ENCODE data around the gene BIRC3. TPM values are rescaled to one million over a fixed set of nuclear protein-coding genes. Genes with fewer than 3 reads are reported as not detected.
A peak's percentile ranks its signal among the peaks of the same experiment; 100 is the strongest.

BIRC3 gene
- total RNA-seq, 1 experiment from 2014 or later: 65.4 TPM

GRCh38 chr11:102280245-102280833, 36.9 kb upstream of the BIRC3 start:
- no TSS peak for BruUV-seq (replicated peaks)

DNA sequence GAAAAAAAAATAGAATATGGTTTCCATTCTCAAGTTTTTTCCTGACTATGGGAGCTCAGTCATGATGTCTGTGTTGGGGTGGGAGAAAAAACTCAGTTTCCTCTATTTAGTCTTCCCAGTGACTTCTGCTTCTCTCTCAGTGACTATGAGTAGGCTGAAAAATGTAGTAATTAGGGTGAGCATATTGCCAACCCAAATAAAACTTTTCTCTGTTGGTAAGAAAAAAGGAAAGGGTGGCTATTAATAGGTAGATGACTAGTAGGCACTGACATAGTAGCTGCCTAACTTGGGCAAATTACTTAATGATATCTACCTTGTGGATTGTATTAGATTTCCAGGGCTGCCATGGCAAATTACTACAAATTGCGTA, 34.2 kb upstream of the BIRC3 start:
- H3K9me3 ChIP-seq (ENCODE audit: control insufficient read depth, insufficient read depth, low read depth, low read length): no peaks in the 10 kb centered on the region
- H3K36me3 ChIP-seq (ENCODE audit: control insufficient read depth, insufficient read depth, low read length): no peaks in the 10 kb centered on the region
- ChIA-PET CTCF (no interaction called here), POLR2A (no interaction called here)
- ATAC-seq (no peak), DNase-seq (ENCODE audit: low read depth, low spot score) (no peak)
- BruUV-seq (replicated peaks): no TSS peak
- H3K27me3 ChIP-seq (ENCODE audit: control insufficient read depth, insufficient read depth, low read length): no peaks in the 10 kb centered on the region
- intact Hi-C loops (cut with micrococcal nuclease; ENCODE audit: unreplicated experiment) (no loop called here), in situ Hi-C loops (cut with HindIII; ENCODE audit: low pct_unique_long_range_greater_than_20kb, low sequenced_read_pairs) (loop anchor here (5.0 kb wide), 1 partner anchor 39 kb away; no protein-coding TSS in a partner anchor)
- peak overlapping the region; percentile 2; the same call in 1 of the 2 replicates for H3K27ac ChIP-seq (ENCODE audit: low read length)
- peaks cover 16% of the 10 kb centered on the region for H3K4me1 ChIP-seq (ENCODE audit: control insufficient read depth, insufficient read depth, low read length)
- H3K4me3 ChIP-seq (ENCODE audit: low read depth in 2 of 2, low read length in 2 of 2): no peak overlapping the region
- TF ChIP-seq, protein P1, sequence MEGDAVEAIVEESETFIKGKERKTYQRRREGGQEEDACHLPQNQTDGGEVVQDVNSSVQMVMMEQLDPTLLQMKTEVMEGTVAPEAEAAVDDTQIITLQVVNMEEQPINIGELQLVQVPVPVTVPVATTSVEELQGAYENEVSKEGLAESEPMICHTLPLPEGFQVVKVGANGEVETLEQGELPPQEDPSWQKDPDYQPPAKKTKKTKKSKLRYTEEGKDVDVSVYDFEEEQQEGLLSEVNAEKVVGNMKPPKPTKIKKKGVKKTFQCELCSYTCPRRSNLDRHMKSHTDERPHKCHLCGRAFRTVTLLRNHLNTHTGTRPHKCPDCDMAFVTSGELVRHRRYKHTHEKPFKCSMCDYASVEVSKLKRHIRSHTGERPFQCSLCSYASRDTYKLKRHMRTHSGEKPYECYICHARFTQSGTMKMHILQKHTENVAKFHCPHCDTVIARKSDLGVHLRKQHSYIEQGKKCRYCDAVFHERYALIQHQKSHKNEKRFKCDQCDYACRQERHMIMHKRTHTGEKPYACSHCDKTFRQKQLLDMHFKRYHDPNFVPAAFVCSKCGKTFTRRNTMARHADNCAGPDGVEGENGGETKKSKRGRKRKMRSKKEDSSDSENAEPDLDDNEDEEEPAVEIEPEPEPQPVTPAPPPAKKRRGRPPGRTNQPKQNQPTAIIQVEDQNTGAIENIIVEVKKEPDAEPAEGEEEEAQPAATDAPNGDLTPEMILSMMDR (IDR thresholded peaks at IDR 0.05): no peak
- TF ChIP-seq POLR2AphosphoS5 (IDR thresholded peaks at IDR 0.05; ENCODE audit: low read depth, low read length) (no peak), TCF7L2 (IDR thresholded peaks at IDR 0.05; ENCODE audit: low read depth, low read length) (no peak), SIN3A (IDR thresholded peaks at IDR 0.05; ENCODE audit: borderline replicate concordance, insufficient read depth, low read depth, low read length) (no peak)

More at GRCh38 chr11:102280245-102280833, 36.9 kb upstream of the BIRC3 start:
- no peaks in the 10 kb centered on the region for H3K9me3 ChIP-seq (ENCODE audit: control insufficient read depth, insufficient read depth, low read depth, low read length)
- ChIA-PET CTCF (interaction anchor here (0.9 to 2.0 kb wide), 3 partner anchors 12 to 25 kb away, joined by 3 to 7 read pairs (median 4); no protein-coding TSS in a partner anchor), POLR2A (no interaction called here)
- DNase-seq (ENCODE audit: low read depth, low spot score): no peak
- TF ChIP-seq, protein P2, sequence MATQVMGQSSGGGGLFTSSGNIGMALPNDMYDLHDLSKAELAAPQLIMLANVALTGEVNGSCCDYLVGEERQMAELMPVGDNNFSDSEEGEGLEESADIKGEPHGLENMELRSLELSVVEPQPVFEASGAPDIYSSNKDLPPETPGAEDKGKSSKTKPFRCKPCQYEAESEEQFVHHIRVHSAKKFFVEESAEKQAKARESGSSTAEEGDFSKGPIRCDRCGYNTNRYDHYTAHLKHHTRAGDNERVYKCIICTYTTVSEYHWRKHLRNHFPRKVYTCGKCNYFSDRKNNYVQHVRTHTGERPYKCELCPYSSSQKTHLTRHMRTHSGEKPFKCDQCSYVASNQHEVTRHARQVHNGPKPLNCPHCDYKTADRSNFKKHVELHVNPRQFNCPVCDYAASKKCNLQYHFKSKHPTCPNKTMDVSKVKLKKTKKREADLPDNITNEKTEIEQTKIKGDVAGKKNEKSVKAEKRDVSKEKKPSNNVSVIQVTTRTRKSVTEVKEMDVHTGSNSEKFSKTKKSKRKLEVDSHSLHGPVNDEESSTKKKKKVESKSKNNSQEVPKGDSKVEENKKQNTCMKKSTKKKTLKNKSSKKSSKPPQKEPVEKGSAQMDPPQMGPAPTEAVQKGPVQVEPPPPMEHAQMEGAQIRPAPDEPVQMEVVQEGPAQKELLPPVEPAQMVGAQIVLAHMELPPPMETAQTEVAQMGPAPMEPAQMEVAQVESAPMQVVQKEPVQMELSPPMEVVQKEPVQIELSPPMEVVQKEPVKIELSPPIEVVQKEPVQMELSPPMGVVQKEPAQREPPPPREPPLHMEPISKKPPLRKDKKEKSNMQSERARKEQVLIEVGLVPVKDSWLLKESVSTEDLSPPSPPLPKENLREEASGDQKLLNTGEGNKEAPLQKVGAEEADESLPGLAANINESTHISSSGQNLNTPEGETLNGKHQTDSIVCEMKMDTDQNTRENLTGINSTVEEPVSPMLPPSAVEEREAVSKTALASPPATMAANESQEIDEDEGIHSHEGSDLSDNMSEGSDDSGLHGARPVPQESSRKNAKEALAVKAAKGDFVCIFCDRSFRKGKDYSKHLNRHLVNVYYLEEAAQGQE (IDR thresholded peaks at IDR 0.05; ENCODE audit: insufficient read depth in 1 of 2, low read depth in 2 of 2, low read length in 1 of 2): no peak
- TF ChIP-seq POLR2AphosphoS5 (IDR thresholded peaks at IDR 0.05; ENCODE audit: low read depth, low read length) (no peak), TCF7L2 (IDR thresholded peaks at IDR 0.05; ENCODE audit: low read depth, low read length) (no peak), SIN3A (IDR thresholded peaks at IDR 0.05; ENCODE audit: borderline replicate concordance, insufficient read depth, low read depth, low read length) (no peak)
- TF ChIP-seq, protein P1 (IDR thresholded peaks at IDR 0.05): no peak
- in situ Hi-C loops (cut with HindIII; ENCODE audit: low pct_unique_long_range_greater_than_20kb, low sequenced_read_pairs): loop anchor here (5.0 kb wide), 1 partner anchor 42 kb away; no protein-coding TSS in a partner anchor
- no peaks in the 10 kb centered on the region for H3K27me3 ChIP-seq (ENCODE audit: control insufficient read depth, insufficient read depth, low read length)
- peak overlapping the region; percentile 34; the same call in 1 of the 2 replicates for H3K27ac ChIP-seq (ENCODE audit: low read length)
- peaks cover 11% of the 10 kb centered on the region for H3K4me1 ChIP-seq (ENCODE audit: control insufficient read depth, insufficient read depth, low read length)
- intact Hi-C loops (cut with micrococcal nuclease; ENCODE audit: unreplicated experiment): no loop called here
- peak; percentile 77 for ATAC-seq
- H3K4me3 ChIP-seq (ENCODE audit: low read depth in 2 of 2, low read length in 2 of 2): peak overlapping the region in 1 of 2 experiments; percentile 41; a peak in 3 of 4 replicates
- H3K36me3 ChIP-seq (ENCODE audit: control insufficient read depth, insufficient read depth, low read length): no peaks in the 10 kb centered on the region
